HG03095 (cell line): ENCODE measurements around the gene ATG7.

Experiments
- ATAC-seq: cut with Tn5 transposase; IDR thresholded peaks from one replicate; pipeline ENCODE4 v1.9.1; 2021; ENCODE audit warnings: moderate library complexity; ENCODE audit not compliant: unreplicated experiment

The ATG7 gene

DNA sequence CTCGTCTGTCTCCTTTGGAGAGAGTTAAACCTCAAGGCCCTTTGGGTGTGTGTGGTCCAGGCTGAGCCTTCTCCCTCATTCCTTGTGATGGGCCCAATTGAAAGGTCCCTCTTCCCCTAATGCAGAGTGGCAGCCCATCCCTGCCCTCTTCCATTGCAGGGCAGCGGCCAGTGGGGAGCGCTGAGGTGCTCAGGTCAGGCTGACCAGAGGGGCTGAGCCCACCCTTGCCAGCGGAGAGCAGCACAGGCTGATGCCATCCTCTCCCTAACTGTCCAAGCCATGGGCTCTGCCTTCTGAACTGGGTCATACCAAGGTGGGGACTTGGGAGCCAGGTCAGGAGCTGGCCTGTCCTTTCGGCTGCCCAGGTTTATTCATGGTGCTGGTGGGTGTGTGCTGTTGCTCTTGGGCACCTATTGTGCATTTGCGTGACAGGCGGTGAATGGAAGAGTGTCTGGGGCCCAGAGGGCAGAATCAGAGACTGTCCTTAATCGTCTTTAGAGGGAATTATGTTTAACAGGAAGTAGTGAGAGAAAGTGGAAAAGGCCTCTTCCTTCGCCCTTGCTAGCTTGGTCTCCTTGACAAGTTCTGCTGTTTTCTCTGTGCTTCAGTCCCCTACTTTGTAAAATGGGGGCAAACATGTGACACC lies 274.6 kb downstream of the ATG7 start:
- ATAC-seq, result no peak

DNA sequence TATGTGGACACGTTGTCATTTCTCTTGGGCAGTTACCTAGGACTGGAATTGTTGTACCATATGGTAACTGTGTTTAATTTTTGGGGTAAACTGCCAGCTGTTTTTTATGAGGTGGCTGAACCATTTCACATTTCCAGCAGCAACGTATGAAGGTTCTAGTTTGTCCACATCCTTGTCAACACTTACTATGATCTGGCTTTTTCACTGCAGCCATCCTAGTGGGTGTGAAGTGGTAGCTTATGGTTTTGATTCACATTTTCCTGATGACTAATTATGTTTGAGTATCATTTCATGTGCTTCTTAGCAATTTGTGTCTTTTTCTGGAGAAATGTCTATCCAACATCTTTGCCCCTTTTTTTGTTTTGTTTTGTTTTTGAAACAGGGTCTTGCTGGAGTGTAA lies 275.3 kb downstream of the ATG7 start:
- no peak for ATAC-seq

DNA sequence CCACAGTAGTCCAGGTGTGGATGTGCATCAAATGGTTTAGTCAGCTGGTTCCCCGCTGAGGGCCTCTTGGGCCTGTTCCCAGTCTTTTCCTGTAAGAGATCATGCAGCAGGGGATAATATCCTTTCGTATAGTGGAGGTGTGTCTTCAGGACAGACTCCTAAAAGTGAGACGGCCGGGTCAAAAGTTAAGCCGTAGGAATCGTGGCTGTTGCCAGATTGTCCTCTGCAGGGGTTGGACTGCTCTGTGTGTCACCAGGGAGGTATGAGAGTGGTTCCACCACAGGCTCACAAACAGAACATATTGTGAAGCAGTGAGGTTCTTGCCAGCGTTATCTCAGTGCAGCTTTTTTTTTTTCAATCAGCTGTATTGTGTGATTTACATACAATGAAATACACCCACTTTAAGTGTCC lies 276.5 kb downstream of the ATG7 start:
- no peak for ATAC-seq

DNA sequence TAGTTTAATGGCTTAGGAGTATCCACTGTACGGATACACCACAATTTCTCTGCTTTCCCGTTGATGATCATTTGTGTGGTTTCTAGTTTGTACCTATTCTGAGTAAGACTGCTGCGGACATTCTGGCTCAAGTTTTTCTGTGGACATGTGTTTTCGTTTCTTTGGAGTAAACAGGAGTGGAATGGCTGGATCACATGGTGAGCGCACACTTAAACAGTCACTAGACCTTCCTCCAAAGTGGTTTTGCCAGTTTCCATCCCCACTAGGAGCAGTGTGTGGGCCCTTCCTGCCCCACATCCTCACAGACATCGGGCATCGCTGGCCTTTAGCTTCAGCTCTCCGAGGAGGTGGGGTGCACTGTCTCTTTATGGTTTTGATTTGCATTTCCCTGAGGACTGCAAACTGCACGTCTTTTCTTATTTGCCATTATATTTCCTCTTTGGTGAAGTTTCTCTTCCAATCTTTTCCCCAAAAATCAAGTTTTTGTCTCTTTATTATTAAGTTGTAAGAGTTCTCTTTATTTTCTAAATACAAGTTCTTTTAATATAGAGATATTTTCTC lies 277.5 kb downstream of the ATG7 start:
- ATAC-seq, result no peak

DNA sequence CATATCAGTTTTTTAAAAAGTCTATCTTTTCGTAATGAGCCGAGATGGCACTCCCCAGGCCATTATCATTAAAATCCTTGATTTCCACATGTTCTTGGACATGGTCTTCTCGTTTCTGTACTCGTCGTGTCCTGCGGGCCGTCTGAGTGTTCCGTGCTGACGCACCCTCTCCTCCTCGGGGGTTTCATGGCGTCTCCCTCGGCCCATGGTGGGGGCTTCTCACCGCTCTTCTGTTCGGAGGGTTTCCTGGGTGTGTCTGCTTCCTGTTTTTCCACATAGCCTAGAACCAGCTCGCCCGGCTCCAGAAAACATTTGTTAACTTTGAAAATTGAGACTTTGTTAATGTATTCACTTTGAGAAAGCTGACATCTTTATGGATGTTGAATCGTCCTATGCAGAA lies 278.8 kb downstream of the ATG7 start:
- ATAC-seq, result no peak

DNA sequence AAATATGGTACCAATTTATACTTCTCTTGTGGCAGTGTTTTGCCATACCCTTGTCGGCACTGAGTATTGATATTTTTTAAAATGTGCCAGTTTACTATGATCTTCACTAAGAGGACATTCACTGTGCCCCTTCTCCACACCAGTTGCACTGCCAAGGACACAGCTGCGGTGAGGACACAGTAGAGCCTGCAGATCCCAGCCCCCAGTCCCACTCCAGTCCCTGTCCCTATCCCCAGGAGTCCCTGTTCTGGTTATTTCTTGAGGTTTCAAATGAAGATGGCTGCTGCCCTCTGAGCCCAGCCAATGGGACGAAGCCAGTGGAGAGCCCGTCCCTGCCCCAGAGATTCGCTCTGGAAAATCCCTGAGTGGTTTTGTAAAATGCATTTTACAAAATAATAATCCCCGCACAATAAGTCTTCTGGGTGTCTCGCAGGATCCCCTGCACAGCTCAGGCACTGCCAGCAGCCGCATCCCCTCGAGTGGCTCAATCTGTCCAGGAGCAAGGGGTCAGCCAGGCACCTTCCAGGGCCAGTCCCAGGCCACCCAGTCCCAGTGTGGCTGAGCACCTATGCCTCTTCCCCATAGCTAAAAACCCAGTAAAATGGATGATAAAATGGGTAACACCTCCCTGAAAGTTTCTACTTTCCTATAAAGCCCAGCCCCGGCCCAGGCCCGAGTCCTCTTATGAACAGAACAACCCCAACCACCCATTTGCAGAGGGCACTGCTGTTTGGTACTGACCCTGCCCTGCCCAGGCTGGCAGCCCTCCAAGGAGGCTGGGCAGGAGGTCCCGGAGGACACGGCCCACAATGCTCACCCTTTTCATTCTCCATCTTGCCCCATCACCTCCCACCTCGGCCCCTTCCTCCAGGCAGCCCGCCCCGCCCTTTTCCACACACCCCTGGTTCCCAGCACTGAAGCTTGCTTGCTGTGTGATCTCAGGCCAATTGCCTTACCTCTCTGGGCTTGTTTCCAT lies 280.4 kb downstream of the ATG7 start:
- ATAC-seq, result no peak

DNA sequence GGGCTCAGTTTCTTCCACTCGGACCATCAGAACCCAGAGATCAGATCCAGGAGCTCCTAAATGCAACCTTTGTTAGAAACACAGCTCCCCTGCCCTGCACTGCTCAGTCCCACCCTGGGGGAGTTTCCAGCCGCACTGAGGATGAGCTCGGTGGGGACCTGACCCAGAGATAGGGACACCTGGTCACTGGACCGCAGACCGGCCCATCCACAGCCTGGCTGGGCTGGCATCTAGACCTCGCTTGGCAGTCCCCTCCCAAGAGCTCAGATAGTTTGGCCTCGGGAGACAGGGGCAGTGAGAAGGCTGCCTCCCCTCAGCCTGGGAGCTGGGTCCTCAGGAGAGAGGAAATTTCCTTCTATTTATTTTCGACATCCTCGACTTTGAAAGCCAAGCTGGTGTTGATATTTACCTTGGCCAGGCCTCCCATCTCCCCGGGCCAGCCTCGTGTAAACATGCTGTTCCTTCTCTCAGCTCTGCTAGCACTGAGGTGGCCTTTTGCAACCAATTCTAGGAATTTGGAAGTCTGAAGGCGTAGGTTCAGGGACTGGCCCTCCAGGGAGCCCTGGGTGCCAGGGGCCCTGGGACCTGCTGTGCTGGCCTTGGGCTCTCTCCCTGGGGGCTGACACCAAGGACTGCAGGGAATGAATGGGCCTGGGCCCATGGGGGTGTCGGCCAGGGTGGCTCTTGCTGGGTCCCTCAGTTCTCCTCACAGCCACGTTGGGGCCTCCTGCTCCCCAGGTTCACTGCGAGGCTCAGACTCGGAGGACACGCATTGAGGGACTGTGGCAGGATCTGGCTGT lies 281.4 kb downstream of the ATG7 start:
- no peak for ATAC-seq

DNA sequence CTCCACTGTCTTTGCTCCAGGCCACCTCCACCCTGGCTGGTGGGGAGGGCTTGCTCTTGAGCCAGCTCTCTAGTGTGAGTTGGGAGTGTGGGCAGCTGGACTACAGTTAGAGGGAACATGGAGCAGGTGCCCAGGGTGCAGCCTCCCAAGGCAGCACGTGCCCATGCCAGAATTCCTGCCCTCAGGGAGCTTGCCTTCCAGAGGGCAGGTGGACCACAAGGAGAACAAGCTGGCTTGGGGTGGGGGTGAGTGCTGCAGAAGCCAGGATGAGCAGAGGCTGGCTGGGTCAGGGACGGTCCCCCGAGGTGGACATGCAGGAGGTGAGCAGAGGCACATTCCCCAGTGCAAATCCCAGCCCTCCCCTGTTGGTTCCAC lies 282.0 kb downstream of the ATG7 start:
- ATAC-seq, result no peak

DNA sequence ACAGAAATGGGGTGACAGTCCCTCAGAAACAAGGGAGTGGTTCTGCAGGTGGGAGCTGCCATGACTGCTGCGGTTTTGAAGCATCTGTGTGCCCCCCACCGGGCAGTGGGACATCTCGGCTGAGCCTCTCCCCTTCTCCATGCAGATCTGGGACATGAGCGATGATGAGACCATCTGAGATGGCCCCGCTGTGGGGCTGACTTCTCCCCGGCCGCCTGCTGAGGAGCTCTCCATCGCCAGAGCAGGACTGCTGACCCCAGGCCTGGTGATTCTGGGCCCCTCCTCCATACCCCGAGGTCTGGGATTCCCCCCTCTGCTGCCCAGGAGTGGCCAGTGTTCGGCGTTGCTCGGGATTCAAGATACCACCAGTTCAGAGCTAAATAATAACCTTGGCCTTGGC lies 282.5 kb downstream of the ATG7 start:
- no peak for ATAC-seq

DNA sequence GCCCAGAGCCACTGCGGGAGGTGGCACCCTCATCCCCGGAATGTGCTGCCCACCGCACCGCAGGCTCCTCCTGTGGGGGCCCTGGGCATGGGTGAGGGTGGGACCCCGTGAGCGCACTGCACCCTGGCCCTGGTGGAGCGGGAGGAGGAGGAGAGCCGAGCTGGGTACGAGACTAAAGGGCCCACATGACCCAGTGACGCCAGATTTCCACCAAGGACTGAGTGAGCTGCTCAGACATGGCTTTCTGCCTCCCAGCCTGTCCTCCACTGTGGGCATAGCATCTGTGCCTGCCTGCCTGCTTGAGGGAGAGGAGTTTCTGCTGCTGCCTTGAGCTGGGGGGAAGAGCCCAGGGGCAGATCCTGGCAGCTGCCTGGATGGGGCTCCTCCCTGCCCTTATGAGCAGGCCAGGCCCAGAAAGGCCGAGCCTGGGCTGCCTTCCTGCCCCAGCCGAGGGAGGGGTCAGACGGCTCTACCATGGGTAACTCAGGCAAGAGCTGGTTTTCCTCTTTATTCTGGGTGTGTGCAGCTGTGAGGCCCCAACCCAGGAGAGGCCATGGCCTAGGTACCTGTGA lies 283.1 kb downstream of the ATG7 start:
- ATAC-seq, result no peak

DNA sequence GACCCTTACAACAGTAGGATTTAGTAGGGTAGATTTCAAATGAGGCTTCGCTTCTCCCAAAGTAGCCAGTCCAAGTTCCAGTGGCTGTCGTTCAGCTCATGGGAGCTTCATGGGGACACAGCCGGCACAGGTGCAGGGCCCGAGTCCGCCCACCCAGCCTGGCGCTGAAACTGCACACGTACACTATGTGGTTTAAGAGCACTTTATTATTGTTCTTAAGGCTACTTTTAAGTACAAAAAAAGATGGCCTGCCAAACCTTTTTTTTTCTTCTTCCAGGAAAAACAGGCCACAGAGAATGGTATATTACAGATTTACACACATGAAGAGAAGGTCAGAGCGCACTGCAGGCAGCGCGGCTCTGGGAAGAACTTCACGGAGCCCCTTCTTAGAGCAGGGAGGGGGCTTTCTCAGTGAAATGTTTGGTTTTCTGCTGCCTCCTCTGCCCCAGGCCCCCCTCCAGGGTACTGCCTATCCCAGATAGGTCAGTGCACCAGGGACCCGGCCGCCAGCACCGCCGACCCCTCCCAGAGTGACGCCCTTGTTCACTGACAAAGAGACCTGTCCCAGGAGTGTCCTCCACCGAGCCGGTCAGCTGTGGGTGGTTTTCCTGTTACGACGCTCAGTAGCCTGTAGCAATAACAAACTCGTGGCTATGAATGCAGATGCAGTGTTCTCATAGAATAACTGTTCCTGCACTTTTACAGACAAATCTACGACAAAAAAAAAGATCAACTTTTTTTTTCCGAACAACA lies 283.9 kb downstream of the ATG7 start:
- no peak for ATAC-seq

DNA sequence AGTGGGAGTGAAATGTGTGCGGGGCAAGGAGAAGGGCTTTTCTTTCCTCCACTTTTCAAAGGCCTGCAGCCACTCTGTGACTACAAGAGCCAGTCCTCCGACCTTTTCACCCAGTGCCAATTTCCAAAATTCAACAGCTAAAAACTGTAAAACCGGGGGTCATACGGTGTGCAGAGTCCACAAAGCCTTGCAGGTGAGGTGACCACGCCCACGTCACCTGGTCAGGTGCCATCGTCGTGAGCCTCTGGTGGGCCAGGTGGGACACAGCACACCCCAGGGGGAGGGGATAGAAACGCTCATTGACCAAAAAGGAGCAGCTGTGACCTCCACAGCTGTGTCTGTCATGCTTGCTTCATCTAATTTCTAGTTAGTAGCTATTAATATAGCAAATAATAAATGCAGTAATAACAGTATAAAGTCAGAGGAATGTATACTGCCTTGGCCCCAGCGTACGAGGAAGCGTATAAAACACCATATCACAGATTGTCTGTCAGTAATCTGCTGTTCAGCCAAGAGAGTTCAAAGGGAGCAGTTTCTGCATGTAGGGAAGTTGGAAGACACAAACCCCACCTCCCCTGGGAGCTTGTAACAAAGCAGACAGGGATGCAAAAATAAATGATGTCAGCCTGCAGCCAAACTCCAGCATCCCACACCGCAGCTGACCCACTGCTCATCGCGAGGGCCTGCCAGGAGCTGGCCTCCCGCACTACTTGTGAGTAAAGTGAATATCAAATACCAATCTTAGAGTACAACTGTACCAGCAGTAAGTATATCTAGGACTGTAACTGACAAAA lies 284.9 kb downstream of the ATG7 start:
- ATAC-seq, result no peak

DNA sequence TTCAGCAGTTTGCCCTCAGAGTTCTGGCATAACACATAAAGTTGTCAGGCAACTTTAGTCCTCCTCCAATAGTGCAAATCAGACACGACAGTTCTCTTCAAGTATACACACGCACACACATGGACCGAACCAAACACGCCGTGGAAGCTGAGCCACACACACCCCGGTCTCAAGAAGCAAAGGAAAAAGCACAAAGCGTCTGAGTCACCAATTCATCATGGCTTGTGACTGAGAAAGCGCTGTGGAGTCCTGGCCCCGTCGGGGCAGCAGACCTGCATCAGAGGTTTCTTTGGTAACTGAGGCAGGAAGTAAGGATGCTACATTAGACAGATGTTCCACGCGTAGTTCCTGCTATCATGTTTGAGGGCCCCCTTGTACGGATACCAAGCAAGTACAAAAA lies 285.8 kb downstream of the ATG7 start:
- no peak for ATAC-seq

DNA sequence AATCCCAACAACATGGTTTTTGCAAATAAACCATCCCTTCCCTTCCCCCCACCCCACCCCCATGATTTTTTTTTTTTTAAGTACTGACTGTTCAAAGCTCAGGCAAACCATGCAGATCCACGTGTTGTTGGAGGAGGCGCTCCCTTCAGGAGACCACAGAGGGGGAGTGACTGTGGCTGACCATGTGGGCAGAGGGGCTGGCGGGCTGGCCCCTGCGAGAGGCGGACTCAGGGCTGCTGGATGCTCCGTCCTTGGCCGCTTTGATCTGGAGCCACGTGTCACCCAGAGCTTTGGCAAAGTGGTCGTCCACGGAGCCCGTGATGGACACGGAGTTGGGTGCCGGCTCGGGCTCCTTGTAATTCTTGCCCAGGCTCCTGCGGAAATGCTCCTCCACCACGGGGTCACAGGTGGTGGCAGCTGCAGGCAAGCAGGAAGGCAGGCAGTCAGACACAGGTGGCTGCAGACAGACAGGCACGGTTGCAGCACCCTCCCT lies 286.3 kb downstream of the ATG7 start:
- ATAC-seq, result no peak

DNA sequence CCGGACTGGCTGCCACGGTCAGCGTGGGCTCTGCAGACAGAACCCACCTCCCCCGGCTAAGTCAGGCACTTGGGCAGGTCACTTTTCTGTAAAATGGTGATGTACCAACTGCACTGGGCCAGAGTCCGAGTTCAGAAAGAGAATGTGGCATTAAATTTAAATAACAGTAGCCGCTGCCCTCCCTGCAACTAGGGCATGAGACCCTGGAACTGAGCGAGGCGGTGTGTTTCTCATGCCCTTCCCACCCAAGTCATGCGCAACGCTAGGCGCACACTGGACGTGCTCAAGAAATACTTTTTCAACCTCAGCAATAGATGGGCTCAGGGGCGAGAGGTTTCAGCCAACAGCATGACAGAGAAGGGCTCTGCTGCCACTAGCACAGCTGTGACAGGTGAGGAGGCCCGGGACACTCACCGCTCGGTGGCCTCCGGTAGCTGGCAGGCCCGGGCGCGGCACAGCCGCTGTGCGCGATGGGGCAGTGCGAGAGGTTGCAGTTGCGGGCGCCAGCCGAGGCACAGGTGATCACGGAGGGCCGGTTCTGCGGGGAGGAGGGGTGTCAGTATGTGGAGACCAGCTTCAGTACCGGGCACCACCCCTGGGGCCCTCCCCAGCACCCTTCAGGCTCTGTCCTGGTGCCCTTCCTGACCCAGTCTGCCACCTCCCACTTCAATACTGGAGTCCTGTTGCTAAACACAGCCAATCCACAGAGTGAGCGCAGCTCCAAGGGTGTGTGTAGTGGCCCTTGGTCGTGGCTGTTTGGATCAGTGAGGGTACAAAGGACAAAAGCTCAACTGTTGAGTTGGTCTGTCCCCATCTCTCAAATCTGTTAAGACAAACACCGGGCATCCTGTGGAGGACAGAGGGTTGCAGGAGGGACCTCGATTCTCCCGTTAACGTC lies 287.0 kb downstream of the ATG7 start:
- no peak for ATAC-seq

DNA sequence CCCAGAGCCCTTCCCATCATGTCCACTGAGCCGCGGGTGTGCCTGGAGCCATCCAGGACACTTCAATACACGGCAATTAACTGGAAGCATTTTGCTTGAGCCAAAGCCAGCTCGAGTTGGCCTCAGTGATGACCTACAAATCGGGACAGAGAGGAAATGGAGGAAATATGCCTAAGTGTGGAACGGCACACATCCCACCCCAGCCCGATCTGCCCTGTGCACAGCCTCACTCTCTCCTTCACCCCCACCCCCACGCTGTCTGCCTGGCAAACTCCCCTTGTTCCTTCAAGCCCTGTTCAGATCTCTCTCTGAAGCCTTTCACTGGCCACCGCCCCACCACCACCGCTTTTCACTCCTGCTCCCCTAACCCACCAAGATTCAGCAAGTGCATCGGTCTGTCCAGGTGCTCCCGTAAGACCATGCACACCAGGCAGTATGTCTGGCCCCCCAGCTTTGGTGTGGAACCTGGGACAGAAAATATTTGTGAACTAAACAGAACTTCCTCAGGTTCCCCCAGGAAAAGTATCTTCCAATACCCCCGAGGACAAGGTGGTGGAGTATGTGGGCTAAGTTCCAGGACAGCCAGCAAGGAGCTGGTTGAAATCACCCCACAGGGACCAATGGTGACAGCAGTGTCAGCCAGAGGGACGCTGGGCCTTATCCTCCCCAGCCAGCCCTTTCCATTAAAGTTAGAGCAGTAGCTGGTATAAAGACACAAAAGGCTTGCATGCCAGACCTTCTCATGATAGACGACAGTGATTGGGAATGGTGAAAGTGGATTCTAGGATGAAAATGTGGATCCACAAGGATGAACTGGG lies 287.8 kb downstream of the ATG7 start:
- no peak for ATAC-seq

DNA sequence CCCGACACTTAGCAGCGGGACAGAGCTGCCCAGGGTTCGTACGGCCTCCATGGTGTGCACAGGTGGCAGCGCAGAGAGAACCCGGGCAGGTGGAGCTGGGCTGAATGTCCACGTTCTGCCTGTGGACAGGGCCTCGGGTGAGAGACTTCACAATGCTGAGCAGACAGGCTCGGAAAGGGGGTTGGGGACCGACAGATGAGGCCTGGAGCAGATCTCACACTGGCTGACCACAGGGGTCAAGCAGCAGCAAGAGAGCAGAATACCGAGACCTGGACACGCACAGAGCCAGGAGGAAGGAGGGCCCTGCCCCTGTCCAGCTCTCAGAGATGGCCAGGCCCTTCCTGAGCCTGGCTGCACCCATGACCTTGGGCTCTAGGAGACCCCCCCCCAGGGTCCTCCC lies 288.5 kb downstream of the ATG7 start:
- no peak for ATAC-seq
